IMR-90 (cell line): ENCODE measurements around the gene GOLGA5. TPM values are rescaled to one million over a fixed set of nuclear protein-coding genes. Genes with fewer than 3 reads are reported as not detected.

Experiments
- ATAC-seq: fragments of 200-7000 bp; cut with Tn5 transposase; 2 replicates; pipeline ENCODE4 v1.9.1; 2020; ENCODE audit warnings: low read depth, mild to moderate bottlenecking, moderate library complexity
- BruUV-seq: library from RNA; stranded (reverse); fragments of 400-500 nt; replicated peaks from 2 replicates; lab custom pipeline; 2021; lab: Mats Ljungman, UMichigan
- CTCF ChIA-PET: fragments of 300-600 bp; formaldehyde crosslinking; extraction: SDS; loops from one replicate; lab custom pipeline; 2021; ENCODE audit warnings: antibody characterized with exemption; lab: Yijun Ruan, JAX
- POLR2A ChIA-PET: fragments of 300-600 bp; sonication (Branson Sonifier 250); formaldehyde crosslinking; loops from one replicate; lab custom pipeline; 2022; ENCODE audit warnings: antibody characterized with exemption; ENCODE audit not compliant: unreplicated experiment; lab: Charles Lee
- DNase-seq: peaks from one replicate; pipeline ENCODE4 v3.0.0; 2013
- H2AFZ ChIP-seq: replicated peaks from 2 replicates; pipeline ENCODE3; 2013; ENCODE audit warnings: low read length, mild to moderate bottlenecking; ENCODE audit not compliant: poor library complexity
- H2AK5ac ChIP-seq: 2 replicates; pipeline ENCODE4 v1.6.1; 2013; ENCODE audit warnings: low read depth, low read length, inconsistent platforms
- H2AK9ac ChIP-seq: replicated peaks from 2 replicates; pipeline ENCODE3; 2013; ENCODE audit warnings: mild to moderate bottlenecking, low read depth, low read length, moderate library complexity; ENCODE audit not compliant: poor library complexity
- H2BK120ac ChIP-seq: 2 replicates; pipeline ENCODE4 v1.6.1; 2013; ENCODE audit warnings: low read depth, low read length, inconsistent platforms
- H2BK15ac ChIP-seq: 3 replicates; pipeline ENCODE4 v1.6.1; 2013; ENCODE audit warnings: low read depth, low read length, inconsistent platforms
- H2BK20ac ChIP-seq: 2 replicates; pipeline ENCODE4 v1.6.1; 2013; ENCODE audit warnings: low read depth, mild to moderate bottlenecking, inconsistent platforms, low read length, moderate library complexity
- H2BK5ac ChIP-seq: 2 replicates; pipeline ENCODE4 v1.6.1; 2013; ENCODE audit warnings: mild to moderate bottlenecking, low read depth, low read length, inconsistent platforms; ENCODE audit not compliant: poor library complexity, severe bottlenecking
- H3K14ac ChIP-seq: replicated peaks from 2 replicates; pipeline ENCODE4 v1.6.1; 2013; ENCODE audit warnings: low read depth, low read length, inconsistent platforms
- H3K18ac ChIP-seq: 2 replicates; pipeline ENCODE4 v1.6.1; 2013; ENCODE audit warnings: low read depth, low read length, control low read depth
- H3K23ac ChIP-seq: 2 replicates; pipeline ENCODE4 v1.6.1; 2013; ENCODE audit warnings: low read depth, low read length, inconsistent platforms
- H3K27ac ChIP-seq: 2 replicates; pipeline ENCODE4 v1.5.1; 2013; ENCODE audit warnings: mild to moderate bottlenecking, control low read depth, low read length; ENCODE audit not compliant: insufficient read depth
- H3K27me3 ChIP-seq: 2 replicates; pipeline ENCODE4 v1.6.1; 2013; ENCODE audit warnings: low read length; ENCODE audit not compliant: control insufficient read depth, insufficient read depth
- H3K36me3 ChIP-seq: 2 replicates; pipeline ENCODE4 v1.6.1; 2013; ENCODE audit warnings: low read length, mixed read lengths; ENCODE audit not compliant: control insufficient read depth, insufficient read depth
- H3K4ac ChIP-seq: 2 replicates; pipeline ENCODE4 v1.6.1; 2013; ENCODE audit warnings: low read depth, low read length, inconsistent platforms
- H3K4me1 ChIP-seq: 2 replicates; pipeline ENCODE4 v1.6.1; 2013; ENCODE audit warnings: low read length, mixed read lengths; ENCODE audit not compliant: control insufficient read depth, insufficient read depth
- H3K4me2 ChIP-seq: 2 replicates; pipeline ENCODE4 v1.6.1; 2013; ENCODE audit warnings: low read depth, mild to moderate bottlenecking, control low read depth, low read length, moderate library complexity
- H3K4me3 ChIP-seq: 2 replicates; pipeline ENCODE4 v1.5.1; 2013; ENCODE audit warnings: low read depth, mild to moderate bottlenecking, control low read depth, low read length, moderate library complexity; ENCODE audit not compliant: insufficient read depth
- H3K56ac ChIP-seq: 2 replicates; pipeline ENCODE4 v1.6.1; 2013; ENCODE audit warnings: low read length, inconsistent platforms; ENCODE audit not compliant: insufficient read depth; ENCODE audit errors: extremely low read depth
- H3K79me1 ChIP-seq, 2 experiments: 2 replicates each; pipeline ENCODE4 v1.6.1; 2013; ENCODE audit warnings: low read length in 2 of 2, inconsistent platforms in 1 of 2, low read depth in 1 of 2
- H3K9ac ChIP-seq: 2 replicates; pipeline ENCODE4 v1.6.1; 2013; ENCODE audit warnings: low read depth, low read length, control low read depth
- H3K9me1 ChIP-seq: 2 replicates; pipeline ENCODE4 v1.6.1; 2013; ENCODE audit warnings: low read length, inconsistent platforms; ENCODE audit not compliant: insufficient read depth
- H3K9me3 ChIP-seq: 2 replicates; pipeline ENCODE4 v1.6.1; 2013; ENCODE audit warnings: low read length; ENCODE audit not compliant: control insufficient read depth, insufficient read depth
- H4K20me1 ChIP-seq: 2 replicates; pipeline ENCODE4 v1.6.1; 2013; ENCODE audit warnings: low read length, inconsistent platforms; ENCODE audit not compliant: insufficient read depth
- H4K5ac ChIP-seq: 2 replicates; pipeline ENCODE4 v1.6.1; 2013; ENCODE audit warnings: mild to moderate bottlenecking, low read depth, low read length, control low read depth
- H4K8ac ChIP-seq, 2 experiments: 2 replicates each; pipeline ENCODE4 v1.6.1; 2013; ENCODE audit warnings: low read depth in 2 of 2, low read length in 2 of 2, control low read depth in 1 of 2, inconsistent platforms in 1 of 2
- H4K91ac ChIP-seq: 2 replicates; pipeline ENCODE4 v1.6.1; 2013; ENCODE audit warnings: low read depth, low read length, inconsistent platforms; ENCODE audit not compliant: insufficient read depth
- BHLHE40 ChIP-seq: fragments of 150-350 bp; IDR thresholded peaks from 2 replicates; pipeline ENCODE4 v1.6.1; 2016; ENCODE audit warnings: mild to moderate bottlenecking, low read depth, low read length
- CHD1 ChIP-seq: IDR thresholded peaks from 2 replicates; pipeline ENCODE4 v1.6.1; 2012; ENCODE audit warnings: low read depth, low read length, improper control_type of control experiment
- FOS ChIP-seq: fragments of 150-350 bp; IDR thresholded peaks from 2 replicates; pipeline ENCODE4 v1.6.1; 2016; ENCODE audit warnings: low read depth, low read length
- MAFK ChIP-seq: IDR thresholded peaks from 2 replicates; pipeline ENCODE4 v1.6.1; 2012; ENCODE audit warnings: low read depth, low read length, improper control_type of control experiment
- MAZ ChIP-seq: IDR thresholded peaks from 2 replicates; pipeline ENCODE4 v1.6.1; 2012; ENCODE audit warnings: low read depth, mild to moderate bottlenecking, low read length, improper control_type of control experiment, moderate library complexity, borderline replicate concordance
- MXI1 ChIP-seq: IDR thresholded peaks from 2 replicates; pipeline ENCODE4 v1.6.1; 2012; ENCODE audit warnings: low read depth, mild to moderate bottlenecking, low read length, moderate library complexity, borderline replicate concordance
- RCOR1 ChIP-seq: IDR thresholded peaks from 2 replicates; pipeline ENCODE4 v1.6.1; 2012; ENCODE audit warnings: mild to moderate bottlenecking, low read length, improper control_type of control experiment; ENCODE audit not compliant: insufficient replicate concordance
- WGBS, 2 experiments: methylation state at CpG; one replicate each; pipeline versions ENCODE4 v1.1.5 to v1.1.7; 2013; ENCODE audit warnings: missing lambda C conversion rate in 2 of 2; ENCODE audit not compliant: insufficient read length in 1 of 2; ENCODE audit errors: extremely low coverage in 2 of 2; 5-methylcytosine and 5-hydroxymethylcytosine counted together
- dilution Hi-C: fragments of 300-500 bp; cut with HindIII; formaldehyde crosslinking; loops from one replicate; pipeline ENCODE4 v1.14.3; 2018; ENCODE audit warnings: low sequenced_read_pairs; ENCODE audit not compliant: unreplicated experiment
- in situ Hi-C: fragments of 300-500 bp; cut with MboI; formaldehyde crosslinking; loops from 3 replicates; pipeline ENCODE4 v1.14.3; 2019; ENCODE audit warnings: low sequenced_read_pairs, inconsistent platforms, mixed read lengths
- intact Hi-C: fragments of 100-400 bp; cut with micrococcal nuclease; formaldehyde crosslinking; loops from 2 replicates; pipeline ENCODE4 v1.10.0; 2022
- polyA plus RNA-seq, 3 experiments: library from polyadenylated mRNA; depleted of rRNA; stranded (reverse); fragments of >200 nt; gene quantifications; 2 replicates each; pipeline ENCODE4 v1.2.3, GENCODE V29; 2012; ENCODE audit warnings: low replicate concordance in 1 of 3
- total RNA-seq: library from RNA; depleted of rRNA; stranded (reverse); fragments of >200 nt; gene quantifications from 2 replicates; pipeline ENCODE4 v1.2.3, GENCODE V29; 2012
- TF ChIP-seq, protein P1 (sequence below): conservative IDR thresholded peaks from 2 replicates; pipeline ENCODE4 v1.5.1; 2012; ENCODE audit warnings: mild to moderate bottlenecking, low read depth, low read length, improper control_type of control experiment
- TF ChIP-seq, protein P2 (sequence below): fragments of 150-350 bp; IDR thresholded peaks from 2 replicates; pipeline ENCODE4 v1.6.1; 2016; ENCODE audit warnings: low read depth, mild to moderate bottlenecking, low read length, moderate library complexity, borderline replicate concordance

The GOLGA5 gene
- total and polyA plus RNA-seq, 2 of the 4 experiments (the other 2 are of a cell fraction) = 35.0 to 59.5 TPM

DNA sequence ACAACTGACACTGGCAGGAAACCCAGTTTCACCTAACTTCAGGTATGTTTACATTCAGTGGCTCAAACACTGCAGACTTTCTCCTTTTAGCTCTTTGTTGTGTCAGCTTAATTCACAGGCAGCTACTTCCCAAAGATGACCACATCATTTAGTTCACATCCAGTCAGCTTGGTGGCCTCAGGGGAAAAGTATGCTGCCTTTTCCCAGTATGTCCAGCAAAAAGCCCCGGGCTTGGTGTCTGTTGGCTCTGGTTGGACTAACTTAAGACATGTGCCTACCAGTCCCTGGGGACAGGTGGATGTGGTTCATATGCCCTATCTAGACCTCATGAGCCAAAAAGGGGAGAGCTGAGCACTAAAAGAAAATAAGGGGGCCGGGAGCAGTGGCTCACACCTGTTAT, 56.4 kb downstream of the GOLGA5 start:
- intact Hi-C loops = no loop called here
- Histone ChIP-seq H2AK9ac (no peak overlapping the region), H3K9me1 (no peaks in the 10 kb centered on the region), H2AFZ (no peak overlapping the region), H2AK5ac (no peak overlapping the region), H4K5ac (no peak overlapping the region), H3K18ac (no peak overlapping the region), H3K23ac (no peak overlapping the region), H3K27ac (no peak overlapping the region), H3K56ac (no peak overlapping the region), H3K4me2 (no peak overlapping the region), H3K36me3 (no peaks in the 10 kb centered on the region), H2BK15ac (no peak overlapping the region), H3K4me1 (peaks cover 2% of the 10 kb centered on the region; the same call in 1 of the 2 replicates), H4K20me1 (no peaks in the 10 kb centered on the region), H3K9ac (no peak overlapping the region), H3K4me3 (no peak overlapping the region), H2BK120ac (no peak overlapping the region), H2BK20ac (no peak overlapping the region), H3K14ac (no peak overlapping the region), H4K91ac (no peak overlapping the region), H2BK5ac (no peak overlapping the region), H3K79me1 (no peaks in the 10 kb centered on the region), H3K9me3 (no peaks in the 10 kb centered on the region), H3K27me3 (0 out of 2 replicates have a peak, but pooled peaks cover 2% of the 10 kb centered on the region), H3K4ac (no peak overlapping the region), H4K8ac (no peak overlapping the region)
- POLR2A ChIA-PET = interaction anchor here (0.6 kb wide), 1 partner anchor 18 kb away, joined by 10 read pairs; no protein-coding TSS in a partner anchor
- TF ChIP-seq, protein P1, sequence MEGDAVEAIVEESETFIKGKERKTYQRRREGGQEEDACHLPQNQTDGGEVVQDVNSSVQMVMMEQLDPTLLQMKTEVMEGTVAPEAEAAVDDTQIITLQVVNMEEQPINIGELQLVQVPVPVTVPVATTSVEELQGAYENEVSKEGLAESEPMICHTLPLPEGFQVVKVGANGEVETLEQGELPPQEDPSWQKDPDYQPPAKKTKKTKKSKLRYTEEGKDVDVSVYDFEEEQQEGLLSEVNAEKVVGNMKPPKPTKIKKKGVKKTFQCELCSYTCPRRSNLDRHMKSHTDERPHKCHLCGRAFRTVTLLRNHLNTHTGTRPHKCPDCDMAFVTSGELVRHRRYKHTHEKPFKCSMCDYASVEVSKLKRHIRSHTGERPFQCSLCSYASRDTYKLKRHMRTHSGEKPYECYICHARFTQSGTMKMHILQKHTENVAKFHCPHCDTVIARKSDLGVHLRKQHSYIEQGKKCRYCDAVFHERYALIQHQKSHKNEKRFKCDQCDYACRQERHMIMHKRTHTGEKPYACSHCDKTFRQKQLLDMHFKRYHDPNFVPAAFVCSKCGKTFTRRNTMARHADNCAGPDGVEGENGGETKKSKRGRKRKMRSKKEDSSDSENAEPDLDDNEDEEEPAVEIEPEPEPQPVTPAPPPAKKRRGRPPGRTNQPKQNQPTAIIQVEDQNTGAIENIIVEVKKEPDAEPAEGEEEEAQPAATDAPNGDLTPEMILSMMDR = no peak
- no peak for TF ChIP-seq CHD1
- TF ChIP-seq, protein P2, sequence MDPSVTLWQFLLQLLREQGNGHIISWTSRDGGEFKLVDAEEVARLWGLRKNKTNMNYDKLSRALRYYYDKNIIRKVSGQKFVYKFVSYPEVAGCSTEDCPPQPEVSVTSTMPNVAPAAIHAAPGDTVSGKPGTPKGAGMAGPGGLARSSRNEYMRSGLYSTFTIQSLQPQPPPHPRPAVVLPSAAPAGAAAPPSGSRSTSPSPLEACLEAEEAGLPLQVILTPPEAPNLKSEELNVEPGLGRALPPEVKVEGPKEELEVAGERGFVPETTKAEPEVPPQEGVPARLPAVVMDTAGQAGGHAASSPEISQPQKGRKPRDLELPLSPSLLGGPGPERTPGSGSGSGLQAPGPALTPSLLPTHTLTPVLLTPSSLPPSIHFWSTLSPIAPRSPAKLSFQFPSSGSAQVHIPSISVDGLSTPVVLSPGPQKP = no peak
- no peak for TF ChIP-seq RCOR1
- no peak for TF ChIP-seq MAZ
- no peak for TF ChIP-seq BHLHE40
- TF ChIP-seq MAFK = no peak
- no peak for TF ChIP-seq FOS
- no peak for TF ChIP-seq MXI1
- CTCF ChIA-PET = interaction anchor here (0.9 kb wide), 1 partner anchor 8 kb away, joined by 4 read pairs; no protein-coding TSS in a partner anchor
- dilution Hi-C loops = no loop called here
- no TSS peak for BruUV-seq
- in situ Hi-C loops = no loop called here
- ATAC-seq = peak; percentile 32; the same call in 1 of the 2 replicates
- no CpG with 5 or more reads among the region's 2 CpGs for WGBS, 2 experiments
- DNase-seq = peak; percentile 46
